ENCODE data around the gene SDK1.

Gene SDK1

DNA sequence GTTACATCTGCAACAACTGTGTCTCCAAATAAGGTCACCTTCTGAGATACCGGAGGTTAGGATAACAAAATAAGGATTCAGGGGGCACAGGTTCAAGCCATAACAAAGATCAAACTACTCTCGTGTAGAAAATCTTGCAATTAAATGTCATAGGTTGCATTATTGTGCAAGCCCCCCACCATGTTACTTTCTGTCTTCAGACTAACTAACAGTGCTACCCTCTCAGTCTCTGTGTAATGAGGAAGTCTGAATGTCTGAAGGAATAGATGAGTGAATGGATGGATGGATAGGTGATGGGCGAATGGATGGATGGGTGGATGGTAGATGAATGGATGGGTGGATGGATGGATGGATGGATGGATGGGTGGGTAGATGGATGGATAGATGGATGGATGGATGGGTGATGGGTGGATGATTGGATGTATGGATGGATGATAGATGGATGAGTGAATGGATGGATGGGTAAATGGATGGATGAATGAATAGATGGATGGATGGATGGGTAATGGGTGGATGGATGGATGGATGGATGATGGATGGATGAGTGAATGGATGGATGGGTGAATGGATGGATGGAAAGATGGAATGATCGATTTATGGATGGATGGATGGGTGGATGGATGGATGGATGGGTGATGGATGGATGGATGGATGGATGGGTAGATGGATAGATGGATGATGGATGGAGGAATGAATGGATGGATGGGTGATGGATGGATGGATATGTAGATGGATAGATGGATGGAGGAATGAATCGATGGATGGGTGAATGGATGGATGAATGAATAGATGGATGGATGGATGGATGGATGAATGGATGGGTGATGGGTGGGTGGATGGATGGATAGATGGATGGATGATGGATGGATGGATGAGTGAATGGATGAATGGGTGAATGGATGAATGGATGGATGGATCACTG lies 823.8 kb downstream of the SDK1 start:
- no peak for DNase-seq

DNA sequence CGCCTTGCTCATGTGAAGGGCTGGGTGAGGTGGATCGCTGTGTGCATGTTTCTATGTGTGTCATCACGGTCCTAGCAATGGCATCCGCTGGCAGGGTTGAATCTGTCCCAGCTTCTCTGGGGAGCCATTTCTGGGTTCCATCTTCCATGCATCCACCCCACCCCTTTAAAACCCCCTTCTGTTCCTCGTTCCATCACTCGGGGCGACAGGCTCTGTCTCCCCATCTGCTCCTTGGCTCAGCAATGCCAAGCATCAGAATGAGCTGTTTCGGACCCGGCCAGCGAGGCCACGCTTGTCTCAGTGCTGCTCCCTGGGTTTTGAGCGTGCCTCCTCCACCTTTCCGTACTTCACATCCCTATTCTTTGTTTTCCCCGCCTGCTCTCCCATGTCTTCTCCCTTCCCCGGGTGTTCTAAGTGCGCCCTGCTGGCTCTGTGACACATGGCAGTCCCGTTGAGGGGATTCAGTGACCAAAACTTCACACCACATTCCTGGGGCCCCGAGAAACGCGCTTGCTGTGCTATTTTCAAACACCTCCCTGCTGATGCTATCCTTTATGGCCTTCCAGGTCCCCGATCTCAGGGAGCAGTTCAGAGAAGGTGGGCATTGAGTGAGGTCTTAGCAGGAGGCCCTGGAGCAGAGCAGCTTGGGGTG lies 827.0 kb downstream of the SDK1 start:
- DNase-seq = no peak

DNA sequence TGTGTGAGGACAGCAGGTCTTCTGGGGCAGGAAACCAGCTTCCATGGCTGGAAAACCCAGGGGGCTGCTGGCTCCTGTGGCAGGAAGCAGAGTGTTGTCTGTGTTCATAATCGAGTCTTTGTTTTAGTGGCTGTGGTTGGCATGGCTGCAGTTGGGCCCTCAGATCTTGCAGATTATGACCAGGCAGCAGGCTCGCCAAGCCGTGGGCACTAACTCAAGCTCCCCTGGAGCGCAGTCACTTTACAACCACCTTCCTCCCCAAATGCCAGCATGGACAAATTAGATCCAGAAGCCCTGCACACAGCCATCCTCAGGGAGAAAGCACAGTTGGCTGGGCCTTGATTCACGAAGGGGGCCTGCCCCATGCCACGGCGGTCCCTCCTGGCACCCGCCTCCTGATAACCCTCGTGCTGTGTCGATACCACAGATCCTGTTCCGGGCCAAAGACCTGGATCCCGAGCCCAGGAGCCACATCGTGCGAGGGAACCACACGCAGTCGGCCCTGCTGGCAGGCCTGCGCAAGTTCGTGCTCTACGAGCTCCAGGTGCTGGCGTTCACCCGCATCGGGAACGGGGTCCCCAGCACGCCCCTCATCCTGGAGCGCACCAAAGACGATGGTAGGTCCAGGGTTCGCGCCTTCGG lies 828.5 kb downstream of the SDK1 start:
- DNase-seq = no peak

DNA sequence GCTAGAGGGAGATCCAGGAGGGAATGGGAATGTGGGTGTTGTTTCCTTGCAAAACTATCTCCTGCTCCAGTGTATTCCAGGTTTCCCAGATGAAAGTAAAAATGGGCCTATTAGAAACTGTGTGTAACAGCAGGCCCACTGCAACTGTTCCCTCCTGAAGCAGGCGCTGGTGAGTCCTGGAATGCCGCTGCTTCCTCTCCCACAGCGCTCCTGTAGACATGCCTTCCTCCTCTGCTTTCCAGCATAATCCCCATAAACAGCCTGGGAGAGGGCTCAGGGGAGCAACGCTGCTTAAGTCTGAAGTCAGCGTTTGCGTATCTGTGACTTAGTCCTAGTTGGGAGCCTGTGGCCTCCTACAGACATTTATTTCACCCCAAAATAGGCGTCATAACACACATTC lies 830.0 kb downstream of the SDK1 start:
- DNase-seq = no peak

DNA sequence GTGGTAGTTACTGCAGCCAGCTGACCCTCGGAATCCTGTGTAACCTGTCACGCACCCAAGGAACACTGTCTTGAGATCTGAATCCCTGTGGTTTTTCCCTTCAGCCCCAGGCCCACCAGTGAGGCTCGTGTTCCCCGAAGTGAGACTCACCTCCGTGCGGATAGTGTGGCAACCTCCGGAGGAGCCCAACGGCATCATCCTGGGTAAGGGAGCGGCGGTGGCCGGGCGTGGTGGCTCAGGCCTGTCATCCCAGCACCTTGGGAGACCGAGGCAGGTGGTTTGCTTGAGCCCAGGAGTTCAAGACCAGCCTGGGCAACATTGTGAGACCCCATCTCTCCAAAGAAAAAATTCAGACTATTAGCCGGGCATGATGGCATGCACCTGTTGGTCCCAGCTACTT lies 831.2 kb downstream of the SDK1 start:
- no peak for DNase-seq

DNA sequence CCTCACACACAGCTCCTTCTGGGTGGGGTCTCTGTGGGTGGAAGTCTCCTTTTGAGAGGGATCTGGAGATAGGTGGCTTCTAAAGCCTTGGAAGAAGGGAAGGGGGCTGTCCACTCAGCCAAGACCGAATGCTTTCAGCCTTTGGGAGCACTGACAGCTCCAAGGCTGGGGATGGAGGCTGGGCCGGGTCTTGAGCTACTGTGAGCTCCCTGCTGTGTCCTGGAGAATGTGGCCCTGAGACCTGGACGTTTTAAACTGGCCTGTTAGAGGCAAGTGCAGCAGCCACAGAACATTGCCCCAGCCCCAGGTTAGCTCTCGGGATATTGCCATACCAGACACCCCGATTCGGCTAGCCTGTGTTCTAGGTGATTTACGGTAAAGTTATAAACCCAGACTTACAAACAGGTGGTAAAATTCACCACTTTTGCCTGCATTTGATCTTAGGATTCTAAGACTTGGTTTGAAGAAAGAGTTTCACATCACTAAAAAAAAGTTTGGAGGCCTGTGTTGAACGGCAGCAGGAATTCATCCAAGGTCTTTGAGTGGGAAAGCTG lies 832.5 kb downstream of the SDK1 start:
- no peak for DNase-seq

DNA sequence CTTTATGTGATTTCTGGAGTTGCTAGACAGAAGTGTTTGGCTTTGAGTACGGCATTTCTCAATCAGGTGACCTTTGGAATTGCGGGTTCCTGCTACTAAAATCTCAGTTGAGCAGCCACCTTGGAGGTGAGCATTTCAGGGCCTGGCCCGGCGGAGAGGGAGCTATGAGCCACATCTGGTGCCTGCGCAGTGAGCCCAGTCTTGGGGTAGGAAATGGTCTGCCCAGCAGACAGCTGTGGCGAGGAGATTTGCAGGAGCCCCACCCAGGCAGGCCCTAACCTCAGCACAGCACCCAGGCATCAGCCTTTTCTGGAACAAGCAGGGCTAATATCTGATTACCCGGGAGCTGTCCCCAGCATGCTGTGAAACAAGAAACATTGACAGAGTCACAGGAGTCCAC lies 833.2 kb downstream of the SDK1 start:
- DNase-seq = no peak

DNA sequence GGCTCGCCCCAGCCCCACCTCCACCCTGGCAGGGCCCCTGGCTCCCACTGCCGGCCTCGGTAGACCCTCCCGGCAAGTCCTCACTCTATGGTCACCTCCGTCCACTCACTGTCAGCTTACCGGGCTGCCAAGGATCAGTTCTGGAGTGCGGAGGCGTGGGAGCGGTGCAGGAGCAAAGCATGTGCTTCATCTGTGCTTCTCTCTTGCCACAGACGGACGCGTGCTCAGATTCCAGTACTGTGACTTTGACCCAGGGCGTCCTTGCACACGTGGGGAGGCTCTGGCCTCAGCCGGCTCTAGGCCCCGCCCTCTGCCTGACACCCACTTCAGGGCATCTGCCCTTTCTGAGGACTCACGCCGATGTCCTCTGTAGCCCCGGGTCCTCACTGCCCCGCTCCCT lies 833.6 kb downstream of the SDK1 start:
- DNase-seq = no peak

DNA sequence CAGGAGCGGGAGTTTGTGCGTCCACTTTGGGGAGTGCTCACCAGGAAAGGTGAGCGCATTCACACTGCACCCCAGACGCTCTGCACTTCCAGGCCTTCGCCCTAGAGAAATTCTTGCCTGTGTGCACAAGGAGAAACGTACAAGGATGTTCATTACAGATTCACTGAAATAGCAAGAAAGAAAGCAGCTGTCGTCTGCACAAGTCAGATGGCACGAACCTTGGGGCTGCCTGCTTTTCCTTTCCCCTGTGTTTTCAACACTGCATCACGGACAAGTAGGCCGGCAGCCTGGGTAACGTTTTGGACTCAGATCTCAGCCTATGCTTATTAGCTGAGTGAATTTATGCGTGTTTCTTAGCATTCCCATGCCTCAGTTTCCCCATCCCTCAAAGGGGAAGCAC lies 834.2 kb downstream of the SDK1 start:
- DNase-seq = no peak

DNA sequence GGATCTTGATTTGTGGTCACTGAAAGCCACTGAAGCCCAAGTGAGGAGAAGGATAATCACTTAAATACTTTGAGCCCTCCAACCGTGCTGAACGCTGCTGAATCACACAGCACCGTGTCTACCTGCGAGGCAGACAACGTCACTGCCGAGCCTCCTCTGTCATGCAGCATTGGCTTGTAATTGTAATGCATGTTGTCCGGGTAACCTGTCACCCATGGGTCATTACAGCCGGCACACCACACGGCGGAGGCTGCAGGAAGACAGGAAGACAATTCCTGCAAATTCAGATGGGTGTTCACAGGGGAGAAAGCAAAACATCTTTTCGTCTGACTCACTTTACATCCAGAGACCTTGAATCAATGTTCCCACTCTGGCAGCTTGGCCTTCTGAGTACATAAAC lies 835.0 kb downstream of the SDK1 start:
- DNase-seq = no peak

DNA sequence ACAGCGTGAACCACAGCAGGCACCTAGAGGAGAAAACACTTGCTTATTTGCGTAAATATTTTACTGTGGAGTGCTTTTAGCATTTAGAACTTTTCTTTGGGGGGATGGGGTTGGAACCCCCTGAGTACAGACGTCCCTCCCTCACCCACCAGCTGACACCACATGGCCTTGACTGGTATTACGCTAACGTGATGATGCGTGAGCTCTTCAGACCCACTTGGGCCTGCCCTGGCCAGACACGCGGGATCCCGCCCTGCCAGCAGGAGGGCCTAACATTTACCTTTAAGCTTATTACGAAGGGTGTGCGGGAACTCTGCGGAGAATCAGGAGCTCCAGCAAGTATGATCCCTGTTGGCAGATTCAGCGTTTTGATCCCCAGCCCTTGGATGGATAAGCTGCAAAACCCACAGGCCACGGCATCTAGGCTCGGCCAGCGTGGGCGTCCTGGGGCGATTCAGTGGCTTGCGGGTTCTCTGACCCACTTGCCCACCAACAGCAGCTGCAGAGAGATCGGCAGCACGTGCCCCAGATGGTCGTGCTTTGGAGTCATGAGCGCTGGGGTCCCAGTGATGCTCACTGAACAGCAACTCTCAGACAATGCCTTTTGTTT lies 835.6 kb downstream of the SDK1 start:
- DNase-seq = no peak

DNA sequence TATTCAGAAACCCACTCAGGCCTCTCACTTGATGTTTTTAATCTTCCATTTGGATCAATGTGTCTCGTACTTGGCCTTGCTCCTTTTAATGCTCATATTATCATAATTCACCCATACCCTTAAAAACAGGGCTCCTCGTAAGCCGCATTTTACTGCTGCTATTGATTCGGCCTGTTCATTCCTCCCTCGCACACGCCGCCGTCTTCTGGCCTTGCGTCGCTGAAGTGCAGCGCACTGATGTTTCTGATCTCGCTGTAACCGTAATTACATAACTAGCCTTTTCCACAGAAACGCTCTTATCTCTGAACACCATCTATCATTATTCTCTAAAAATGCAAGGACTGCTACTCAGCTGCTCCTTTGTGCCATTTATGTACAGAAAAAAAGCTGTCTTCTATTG lies 836.5 kb downstream of the SDK1 start:
- DNase-seq = no peak

DNA sequence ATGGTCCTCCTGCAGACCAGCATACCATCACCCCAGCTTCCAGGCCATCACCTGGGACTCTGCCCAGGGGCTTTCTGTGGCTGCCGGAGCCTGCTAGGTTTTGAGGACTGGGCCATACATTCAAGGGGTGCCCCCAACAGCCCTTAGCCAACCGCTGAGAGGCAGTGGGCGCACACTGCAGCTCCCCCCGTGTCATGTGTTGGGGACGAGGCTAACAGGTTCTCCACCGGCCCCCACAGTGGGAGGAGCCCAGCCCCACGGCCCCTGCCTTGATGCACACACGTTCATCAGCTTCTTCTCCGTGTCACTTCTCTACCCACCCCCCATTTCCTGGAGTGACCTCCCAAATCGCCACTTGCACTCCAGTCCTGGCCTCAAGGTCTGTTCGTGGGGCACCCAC lies 837.8 kb downstream of the SDK1 start:
- DNase-seq = no peak

DNA sequence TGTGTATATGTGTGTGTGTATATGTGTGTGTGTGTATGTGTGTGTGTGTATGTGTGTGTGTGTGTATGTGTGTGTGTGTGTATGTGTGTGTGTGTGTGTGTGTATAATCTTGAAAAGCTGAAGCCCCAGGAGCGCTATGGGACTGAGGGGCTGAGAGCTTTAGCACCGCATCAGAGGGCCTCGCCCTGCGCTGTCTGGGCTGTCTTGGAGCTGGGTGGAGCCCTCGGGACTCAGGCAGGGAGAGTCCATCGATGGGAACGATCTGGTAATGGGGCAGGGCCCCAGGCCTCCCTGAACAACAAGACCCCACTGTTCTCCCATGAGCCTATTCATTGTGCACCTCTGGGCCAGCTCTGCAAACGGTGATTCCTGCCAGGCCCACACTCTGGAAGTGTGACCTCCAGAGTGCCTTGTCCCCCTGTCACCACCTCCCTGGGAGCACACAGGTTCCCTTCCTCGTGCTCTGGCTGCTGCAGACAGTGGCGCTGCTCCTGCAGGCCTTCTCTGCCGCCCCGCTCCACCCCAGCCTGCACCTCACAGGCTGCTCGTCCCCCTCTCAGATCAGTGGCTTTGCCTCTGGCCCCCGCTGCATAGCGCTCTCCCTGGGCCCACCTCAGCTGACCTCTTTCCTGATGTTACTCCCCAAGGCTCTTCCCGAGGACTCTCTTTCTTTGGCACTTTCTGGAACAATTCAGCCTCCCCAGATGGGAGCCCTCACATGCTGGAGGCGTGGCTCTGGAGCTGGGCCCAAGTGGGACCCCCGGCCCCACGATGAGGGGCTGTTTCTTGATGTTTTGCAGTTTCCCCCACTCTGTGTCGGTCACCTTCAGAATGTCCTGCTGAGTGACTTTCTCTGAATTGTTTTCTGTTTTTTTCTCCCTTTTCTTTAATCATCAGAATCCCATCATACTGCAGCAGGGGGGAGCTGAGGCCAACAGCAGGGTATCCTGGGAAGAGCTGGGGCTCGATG lies 838.9 kb downstream of the SDK1 start:
- no peak for DNase-seq

DNA sequence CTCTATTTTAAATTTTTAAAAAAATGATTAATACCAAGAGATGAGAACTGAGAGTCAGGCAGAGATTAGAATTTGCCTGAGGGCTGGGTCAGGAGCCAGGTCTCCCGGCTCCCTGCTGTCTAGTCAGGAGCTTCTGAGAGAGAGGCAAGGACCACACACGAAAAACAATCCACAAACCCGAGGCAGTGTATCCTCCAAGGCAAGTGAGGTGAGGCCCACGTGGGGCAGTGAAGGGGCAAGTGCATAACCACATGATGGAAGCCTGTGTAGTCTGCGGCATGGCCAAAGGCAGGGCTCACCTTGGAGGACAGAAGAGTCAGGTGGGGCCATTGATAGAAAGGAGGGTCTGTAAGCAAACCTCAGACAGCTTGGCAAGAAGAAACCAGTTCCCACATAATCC lies 839.9 kb downstream of the SDK1 start:
- no peak for DNase-seq

DNA sequence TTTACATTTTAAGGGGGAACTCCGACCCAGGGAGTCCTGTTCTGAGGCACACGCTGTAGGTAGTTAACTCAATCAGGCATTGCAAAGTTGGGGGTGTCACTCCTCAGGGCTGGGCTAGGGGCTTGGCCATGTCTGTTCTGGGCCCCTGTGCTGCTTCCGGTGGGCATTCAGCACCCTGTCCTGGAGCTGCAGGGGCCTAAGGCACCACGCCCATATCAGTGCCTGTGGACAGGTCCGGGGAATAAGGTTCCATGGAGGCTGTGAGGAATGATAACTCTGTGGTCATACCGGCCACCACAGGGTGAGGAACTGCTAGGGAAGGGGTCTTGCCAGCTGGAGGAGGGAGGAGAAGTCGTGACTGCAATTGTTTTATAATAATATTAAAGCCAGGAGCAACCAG lies 842.0 kb downstream of the SDK1 start:
- no peak for DNase-seq

DNA sequence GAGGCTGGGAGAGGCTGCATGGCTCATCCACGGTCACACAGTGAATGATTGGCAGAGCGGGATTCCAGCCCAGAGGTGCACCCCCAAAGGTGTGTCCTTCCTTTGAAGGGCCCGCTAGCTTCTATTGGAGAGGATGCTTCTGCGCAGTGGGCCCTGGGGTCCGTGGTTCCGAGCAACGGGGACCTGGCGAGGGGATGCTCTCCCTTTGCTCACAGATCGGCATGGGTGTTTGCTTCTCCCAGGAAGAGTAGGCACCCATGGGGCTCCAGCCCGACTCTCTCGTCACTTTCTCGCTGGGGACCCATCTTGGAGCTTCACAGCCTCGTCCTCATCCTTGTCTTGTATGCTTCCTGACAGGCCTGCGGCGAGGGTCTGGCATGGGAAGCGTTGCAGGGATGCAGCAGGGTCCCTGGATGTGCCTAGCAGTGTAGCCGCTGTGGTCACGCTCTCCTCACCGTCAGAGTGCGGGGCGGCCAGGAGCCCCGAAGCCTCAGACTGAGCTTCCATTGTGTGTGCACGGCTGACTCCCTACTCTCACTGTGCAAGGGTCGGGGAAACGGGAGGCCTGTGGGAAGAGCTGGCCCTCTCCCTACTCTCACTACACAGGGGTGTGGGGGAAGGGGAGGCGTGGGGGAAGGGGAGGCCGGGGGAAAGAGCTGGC lies 842.6 kb downstream of the SDK1 start:
- no peak for DNase-seq

DNA sequence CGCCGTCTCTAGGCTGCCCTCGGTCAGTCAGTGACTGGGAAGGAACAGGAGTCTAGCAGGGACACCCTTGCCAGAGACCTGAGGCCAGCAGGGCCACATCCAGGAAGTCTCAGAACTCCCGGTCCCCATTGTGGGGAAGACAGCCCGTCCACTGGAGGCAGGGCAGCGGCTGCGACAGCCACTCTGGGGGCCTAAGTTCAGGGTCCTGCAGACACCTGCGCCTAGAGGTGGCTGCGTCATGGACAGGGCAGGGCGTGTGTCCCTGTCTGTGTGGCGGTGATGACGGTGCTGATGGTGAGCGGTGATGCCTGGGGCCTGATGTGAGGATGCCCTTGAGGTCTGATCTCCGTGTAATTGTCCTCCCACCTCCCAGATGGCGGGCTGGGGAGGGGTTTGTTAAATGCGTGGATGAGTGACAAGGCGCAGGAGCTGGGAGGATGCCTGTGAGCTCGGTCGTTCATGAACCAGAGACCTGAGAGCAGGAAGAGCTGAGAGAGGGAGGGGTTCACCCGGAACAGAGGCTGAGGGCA lies 843.2 kb downstream of the SDK1 start:
- no peak for DNase-seq

DNA sequence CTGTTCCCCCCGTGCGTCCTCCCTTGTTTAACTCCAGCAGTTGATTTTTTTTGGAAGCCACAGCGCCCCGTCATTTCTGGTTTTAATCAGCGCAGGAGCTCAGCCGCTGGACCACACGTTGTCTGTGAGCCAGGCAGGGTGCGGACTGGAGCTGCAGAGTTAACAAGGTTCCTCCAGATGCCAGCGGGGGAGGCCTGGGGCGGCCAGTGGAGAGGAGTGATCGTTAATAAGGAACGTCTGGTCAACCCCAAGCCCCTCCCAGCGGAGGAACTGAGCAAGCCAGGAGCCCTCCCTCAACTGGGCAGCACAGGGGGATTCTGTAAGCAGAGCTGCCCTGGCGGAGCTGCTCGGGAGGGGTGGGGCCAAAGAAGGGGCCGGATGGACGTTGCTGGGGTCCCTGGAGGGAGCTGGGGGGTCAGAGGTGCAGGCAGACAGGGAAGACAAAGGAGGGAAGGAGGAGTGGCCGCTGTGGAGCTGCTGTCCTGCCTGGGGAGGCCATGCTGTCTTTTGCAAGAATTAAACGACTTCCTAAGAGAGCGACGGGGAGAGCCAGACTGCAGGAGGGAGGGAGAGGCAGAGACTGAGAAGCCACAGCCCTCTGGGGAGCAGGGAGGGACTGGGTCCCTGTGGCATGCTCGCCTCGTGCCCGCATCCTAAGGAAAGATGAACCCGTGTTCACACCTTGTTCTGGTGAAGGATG lies 843.9 kb downstream of the SDK1 start:
- DNase-seq = peak; percentile 55

DNA sequence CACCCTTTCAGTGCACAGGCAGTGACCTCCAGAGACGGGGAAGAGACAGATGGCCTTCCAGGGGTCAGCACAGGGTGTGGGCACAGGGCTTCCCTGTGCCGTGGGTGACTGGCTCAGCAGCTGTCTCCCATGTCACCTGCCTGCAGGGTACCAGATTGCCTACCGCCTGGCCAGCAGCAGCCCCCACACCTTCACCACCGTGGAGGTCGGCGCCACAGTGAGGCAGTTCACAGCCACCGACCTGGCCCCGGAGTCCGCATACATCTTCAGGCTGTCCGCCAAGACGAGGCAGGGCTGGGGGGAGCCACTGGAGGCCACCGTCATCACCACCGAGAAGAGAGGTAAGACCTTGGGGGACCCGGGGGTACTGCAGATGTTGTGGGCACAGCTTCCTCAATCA lies 844.5 kb downstream of the SDK1 start:
- no peak for DNase-seq
